Mesenchymal stem cell (in vitro differentiated cells and primary cell): ENCODE data around the gene RAPGEF4. TPM values are rescaled to one million over a fixed set of nuclear protein-coding genes. Genes with fewer than 3 reads are reported as not detected.

Experiments
- DNase-seq: peaks from one replicate; pipeline ENCODE4 v3.0.0-alpha.2; 2013
- H2AFZ ChIP-seq: one replicate; pipeline ENCODE4 v1.6.1; 2013; ENCODE audit warnings: low read depth, mild to moderate bottlenecking, control low read depth, inconsistent platforms, low read length, moderate library complexity
- H2AK5ac ChIP-seq: 2 replicates; pipeline ENCODE4 v1.6.1; 2013; ENCODE audit warnings: low read length, moderate library complexity, mild to moderate bottlenecking, inconsistent platforms; ENCODE audit not compliant: severe bottlenecking
- H2BK120ac ChIP-seq: one replicate; pipeline ENCODE4 v1.6.1; 2013; ENCODE audit warnings: low read depth, mild to moderate bottlenecking, inconsistent platforms, low read length, moderate library complexity
- H2BK12ac ChIP-seq, 2 experiments: one replicate each; pipeline ENCODE4 v1.6.1; 2013; ENCODE audit warnings: inconsistent platforms in 2 of 2, low read length in 2 of 2, mild to moderate bottlenecking in 2 of 2, moderate library complexity in 2 of 2, control low read depth in 1 of 2
- H2BK15ac ChIP-seq: one replicate; pipeline ENCODE4 v1.6.1; 2013; ENCODE audit warnings: mild to moderate bottlenecking, low read depth, inconsistent platforms; ENCODE audit not compliant: poor library complexity, severe bottlenecking
- H2BK5ac ChIP-seq: 2 replicates; pipeline ENCODE4 v1.6.1; 2013; ENCODE audit warnings: low read depth, mild to moderate bottlenecking, low read length, control low read depth, inconsistent platforms; ENCODE audit not compliant: poor library complexity, severe bottlenecking
- H3K14ac ChIP-seq, 2 experiments: one replicate each; pipeline ENCODE4 v1.6.1; 2013; ENCODE audit warnings: inconsistent platforms in 2 of 2, low read length in 2 of 2, control low read depth in 1 of 2, mild to moderate bottlenecking in 1 of 2, moderate library complexity in 1 of 2
- H3K18ac ChIP-seq, 2 experiments: one replicate each; pipeline ENCODE4 v1.6.1; 2013; ENCODE audit warnings: inconsistent platforms in 2 of 2, low read length in 2 of 2, control low read depth in 1 of 2, low read depth in 1 of 2, mild to moderate bottlenecking in 1 of 2
- H3K23ac ChIP-seq, 2 experiments: one replicate each; pipeline ENCODE4 v1.6.1; 2013; ENCODE audit warnings: inconsistent platforms in 2 of 2, low read length in 2 of 2, mild to moderate bottlenecking in 2 of 2, moderate library complexity in 2 of 2, control low read depth in 1 of 2
- H3K27ac ChIP-seq: 2 replicates; pipeline ENCODE4 v1.5.1; 2013; ENCODE audit warnings: mild to moderate bottlenecking, moderate library complexity, low read length, control low read depth, inconsistent platforms; ENCODE audit not compliant: poor library complexity, severe bottlenecking
- H3K27me3 ChIP-seq, 2 experiments: 2 replicates each; pipeline versions ENCODE4 v1.6.1 to v1.7.0; 2013; ENCODE audit warnings: low read length in 2 of 2, mild to moderate bottlenecking in 2 of 2, moderate library complexity in 2 of 2, control low read depth in 1 of 2, inconsistent platforms in 1 of 2; ENCODE audit not compliant: control insufficient read depth in 1 of 2, insufficient read depth in 1 of 2
- H3K36me3 ChIP-seq, 2 experiments: 2 replicates each; pipeline versions ENCODE4 v1.6.1 to v1.7.0; 2013; ENCODE audit warnings: low read length in 2 of 2, control low read depth in 1 of 2, inconsistent platforms in 1 of 2, low read depth in 1 of 2, mild to moderate bottlenecking in 1 of 2; ENCODE audit not compliant: insufficient read depth in 2 of 2, control insufficient read depth in 1 of 2
- H3K4ac ChIP-seq, 2 experiments: one replicate each; pipeline ENCODE4 v1.6.1; 2013; ENCODE audit warnings: inconsistent platforms in 2 of 2, low read length in 2 of 2, mild to moderate bottlenecking in 2 of 2, moderate library complexity in 2 of 2, control low read depth in 1 of 2, low read depth in 1 of 2
- H3K4me1 ChIP-seq: 2 replicates; pipeline ENCODE4 v1.6.1; 2013; ENCODE audit warnings: low read depth, low read length, control low read depth; ENCODE audit not compliant: control insufficient read depth, insufficient read depth
- H3K4me2 ChIP-seq: 2 replicates; pipeline ENCODE4 v1.6.1; 2013; ENCODE audit warnings: low read length, mild to moderate bottlenecking, inconsistent platforms; ENCODE audit not compliant: poor library complexity, severe bottlenecking
- H3K4me3 ChIP-seq, 2 experiments: 2 replicates each; pipeline versions ENCODE4 v1.5.1 to v1.7.0; 2013; ENCODE audit warnings: low read length in 2 of 2, mild to moderate bottlenecking in 2 of 2, control low read depth in 1 of 2, low read depth in 1 of 2; ENCODE audit not compliant: insufficient read depth in 1 of 2
- H3K79me1 ChIP-seq: replicated peaks from 2 replicates; pipeline ENCODE4 v1.6.1; 2013; ENCODE audit warnings: mild to moderate bottlenecking, control low read depth, low read length, inconsistent platforms; ENCODE audit not compliant: poor library complexity, severe bottlenecking
- H3K9ac ChIP-seq: 2 replicates; pipeline ENCODE4 v1.7.0; 2013; ENCODE audit warnings: mild to moderate bottlenecking, low read length, moderate library complexity
- H3K9me3 ChIP-seq: 2 replicates; pipeline ENCODE4 v1.7.0; 2013; ENCODE audit warnings: mild to moderate bottlenecking, low read length; ENCODE audit not compliant: control insufficient read depth
- H4K8ac ChIP-seq: one replicate; pipeline ENCODE4 v1.6.1; 2013; ENCODE audit warnings: inconsistent platforms, mild to moderate bottlenecking, low read length, moderate library complexity
- H4K91ac ChIP-seq: one replicate; pipeline ENCODE4 v1.6.1; 2013; ENCODE audit warnings: mild to moderate bottlenecking, low read length, inconsistent platforms
- WGBS: methylation state at CpG from one replicate; pipeline ENCODE4 v1.1.7; 2013; ENCODE audit warnings: mixed read lengths; 5-methylcytosine and 5-hydroxymethylcytosine counted together
- small RNA-seq: library from polyadenylated mRNA; stranded (forward); fragments of <200 nt; extraction: miRNeasy Mini kit (QIAGEN cat#:217004); gene quantifications from one replicate; pipeline ENCODE3, GENCODE V24; 2013; ENCODE audit warnings: low read depth

The RAPGEF4 gene

DNA sequence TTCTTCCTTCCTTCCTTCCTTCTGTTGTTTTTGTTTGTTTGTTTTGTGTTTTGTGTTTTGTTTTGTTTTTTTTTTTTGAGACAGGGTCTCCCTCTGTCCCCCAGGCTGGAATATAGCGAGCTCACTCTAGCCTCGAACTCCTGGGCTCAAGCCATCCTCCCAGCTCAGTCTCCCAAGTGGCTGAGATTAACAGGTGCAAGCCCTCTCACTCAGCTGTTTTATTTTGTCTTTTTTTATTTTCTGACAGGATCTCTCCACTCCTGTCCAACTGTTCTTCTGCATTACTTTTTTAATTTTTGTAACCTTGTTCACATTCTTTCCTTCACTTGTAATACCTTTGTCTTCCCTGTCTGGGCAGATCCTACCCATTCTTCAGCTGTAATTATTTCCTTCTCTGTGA, 363.6 kb downstream of the RAPGEF4 start:
- H2AK5ac ChIP-seq: no peak overlapping the region
- no peak overlapping the region for H4K91ac ChIP-seq
- no peaks in the 10 kb centered on the region for H3K4me1 ChIP-seq
- no peak overlapping the region for H3K4me2 ChIP-seq
- no peaks in the 10 kb centered on the region for H3K27me3 ChIP-seq
- peaks cover 9 to 30% of the 10 kb centered on the region in 2 experiments for H3K36me3 ChIP-seq
- H2BK12ac ChIP-seq: no peak overlapping the region
- H3K9me3 ChIP-seq: no peaks in the 10 kb centered on the region
- peaks cover 18% of the 10 kb centered on the region for H3K79me1 ChIP-seq
- no peak overlapping the region for H3K4me3 ChIP-seq
- no peak overlapping the region for H2BK5ac ChIP-seq
- H2BK15ac ChIP-seq: no peak overlapping the region
- H2BK120ac ChIP-seq: no peak overlapping the region
- H3K14ac ChIP-seq: no peak overlapping the region
- no peak overlapping the region for H4K8ac ChIP-seq
- no peak overlapping the region for H3K27ac ChIP-seq
- H3K4ac ChIP-seq: no peak overlapping the region
- H3K9ac ChIP-seq: no peak overlapping the region
- DNase-seq: no peak
- H2AFZ ChIP-seq: no peak overlapping the region
- no peak overlapping the region for H3K18ac ChIP-seq
- 100% methylated on average over 2 of the region's 2 CpGs for WGBS
- no peak overlapping the region for H3K23ac ChIP-seq

DNA sequence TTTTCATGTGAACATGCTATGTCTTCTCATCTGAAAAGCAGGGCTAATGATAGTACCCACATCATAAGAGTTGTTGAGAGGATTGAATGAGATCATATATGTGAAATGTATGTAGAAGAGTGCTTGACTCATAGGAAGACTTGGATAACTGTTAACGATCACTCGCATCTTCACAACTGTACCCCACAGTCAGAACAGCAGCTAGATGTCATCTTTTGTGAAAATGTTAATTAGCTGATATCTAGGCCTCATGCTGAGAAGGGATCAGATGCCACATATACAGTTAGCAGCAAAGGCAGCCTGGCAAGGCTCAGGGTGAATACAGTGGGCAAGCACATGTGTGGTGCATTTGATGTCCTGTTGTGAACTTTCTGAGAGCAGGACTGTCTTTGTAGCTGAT, 364.2 kb downstream of the RAPGEF4 start:
- H2AK5ac ChIP-seq: no peak overlapping the region
- H2BK5ac ChIP-seq: no peak overlapping the region
- no peak overlapping the region for H3K4ac ChIP-seq
- H3K9ac ChIP-seq: no peak overlapping the region
- no peaks in the 10 kb centered on the region for H3K27me3 ChIP-seq
- no peak overlapping the region for H4K8ac ChIP-seq
- H3K9me3 ChIP-seq: no peaks in the 10 kb centered on the region
- H2AFZ ChIP-seq: no peak overlapping the region
- no peak overlapping the region for H3K4me2 ChIP-seq
- no peak overlapping the region for H3K4me3 ChIP-seq
- no peaks in the 10 kb centered on the region for H3K4me1 ChIP-seq
- H3K18ac ChIP-seq: no peak overlapping the region
- no peak overlapping the region for H4K91ac ChIP-seq
- H2BK12ac ChIP-seq: peak overlapping the region in 1 of 2 experiments; percentile 24
- H3K79me1 ChIP-seq: peaks cover 17% of the 10 kb centered on the region
- peak overlapping the region; percentile 55 for H2BK15ac ChIP-seq
- peak overlapping the region in 1 of 2 experiments; percentile 51 for H3K14ac ChIP-seq
- peak overlapping the region in 1 of 2 experiments; percentile 64 for H3K23ac ChIP-seq
- no peak overlapping the region for H3K27ac ChIP-seq
- no peak overlapping the region for H2BK120ac ChIP-seq
- peaks cover 10 to 30% of the 10 kb centered on the region in 2 experiments for H3K36me3 ChIP-seq
- WGBS: 100% methylated on average over 2 of the region's 2 CpGs
- no peak for DNase-seq

DNA sequence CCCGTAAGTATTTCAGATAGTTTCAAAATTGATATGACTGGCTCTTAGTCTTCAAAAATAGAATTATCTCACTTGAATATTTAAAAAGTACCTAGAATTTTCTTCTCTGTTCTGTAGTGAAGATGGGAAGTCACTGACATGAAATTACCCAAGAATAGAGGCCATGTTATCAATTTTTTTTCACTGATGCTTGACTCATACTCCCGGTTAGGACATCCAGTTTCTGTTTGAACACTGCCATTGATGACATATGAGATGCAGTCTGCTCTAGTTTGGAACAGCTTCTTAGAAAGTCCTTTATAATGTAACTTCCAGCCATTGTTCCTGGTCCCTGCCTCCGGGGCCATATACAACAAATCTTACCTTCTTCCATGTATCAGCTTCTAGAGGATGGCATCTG, 366.0 kb downstream of the RAPGEF4 start:
- Histone ChIP-seq H3K9me3 (no peaks in the 10 kb centered on the region), H2BK15ac (no peak overlapping the region), H2AFZ (no peak overlapping the region), H3K79me1 (peaks cover 18% of the 10 kb centered on the region), H3K4me1 (no peaks in the 10 kb centered on the region), H3K4ac (no peak overlapping the region), H3K14ac (no peak overlapping the region), H4K8ac (no peak overlapping the region), H3K36me3 (peaks cover 8 to 27% of the 10 kb centered on the region in 2 experiments), H2AK5ac (no peak overlapping the region), H3K23ac (no peak overlapping the region), H3K27ac (no peak overlapping the region), H4K91ac (no peak overlapping the region), H2BK12ac (no peak overlapping the region), H3K4me2 (no peak overlapping the region), H3K18ac (no peak overlapping the region), H3K27me3 (no peaks in the 10 kb centered on the region), H2BK120ac (no peak overlapping the region), H2BK5ac (no peak overlapping the region), H3K9ac (peak overlapping the region; percentile 78), H3K4me3 (no peak overlapping the region)
- 81% methylated on average over 2 of the region's 3 CpGs for WGBS
- peak; percentile 75 for DNase-seq

Small RNA genes lying within 50 kb of the gene (small RNA-seq; reads per million reads assigned to genes)
- gene RF01210: not detected
